Measurements from ENCODE around the gene SNAPC5. TPM values are rescaled to one million over a fixed set of nuclear protein-coding genes. Genes with fewer than 3 reads are reported as not detected.

The SNAPC5 gene
- total and polyA plus RNA-seq, 10 of the 15 experiments (the other 5 are each of a cell fraction or from before 2014, with no cell fraction given): 14.4 to 53.5 (median 36.9) TPM

DNA sequence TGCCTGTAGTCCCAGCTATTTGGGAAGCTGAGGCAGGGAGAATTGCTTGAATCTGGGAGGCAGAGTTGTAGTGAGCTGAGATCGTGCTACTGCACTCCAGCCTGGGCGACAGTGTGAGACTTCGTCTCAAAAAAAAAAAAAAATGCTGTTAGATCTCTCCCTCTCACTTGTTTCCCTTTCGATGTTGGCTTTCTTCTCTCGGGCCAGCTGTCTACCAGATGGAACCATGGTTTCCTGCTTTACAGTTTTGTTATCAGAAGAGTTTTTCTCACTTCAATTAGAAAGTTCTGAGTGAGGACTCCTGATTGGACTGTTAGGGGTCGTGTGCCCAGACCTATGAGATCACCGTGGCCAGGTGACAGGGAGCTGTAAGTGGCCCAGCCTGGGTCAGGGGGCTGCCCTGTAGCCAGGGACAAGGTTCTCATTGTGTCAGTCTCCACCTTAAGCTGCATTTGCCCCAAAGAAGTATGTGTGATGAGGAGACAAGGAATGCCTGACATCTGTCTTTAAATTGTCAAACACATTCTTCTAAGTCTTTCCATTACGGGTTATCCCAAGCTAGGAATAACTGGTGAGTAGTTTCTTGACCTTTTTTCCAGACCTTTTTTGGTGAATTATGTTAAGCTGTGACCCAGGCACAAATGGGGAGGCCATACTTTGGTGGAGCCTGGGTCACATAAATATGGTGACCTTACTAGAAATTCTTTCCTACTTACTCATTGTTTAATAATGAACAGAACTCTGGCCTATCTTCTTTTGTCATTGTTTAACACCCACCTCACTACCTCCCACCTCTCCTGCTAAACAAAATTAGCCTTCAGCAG, 25.2 kb downstream of the SNAPC5 start (continued):
- TF ChIP-seq, protein P1, sequence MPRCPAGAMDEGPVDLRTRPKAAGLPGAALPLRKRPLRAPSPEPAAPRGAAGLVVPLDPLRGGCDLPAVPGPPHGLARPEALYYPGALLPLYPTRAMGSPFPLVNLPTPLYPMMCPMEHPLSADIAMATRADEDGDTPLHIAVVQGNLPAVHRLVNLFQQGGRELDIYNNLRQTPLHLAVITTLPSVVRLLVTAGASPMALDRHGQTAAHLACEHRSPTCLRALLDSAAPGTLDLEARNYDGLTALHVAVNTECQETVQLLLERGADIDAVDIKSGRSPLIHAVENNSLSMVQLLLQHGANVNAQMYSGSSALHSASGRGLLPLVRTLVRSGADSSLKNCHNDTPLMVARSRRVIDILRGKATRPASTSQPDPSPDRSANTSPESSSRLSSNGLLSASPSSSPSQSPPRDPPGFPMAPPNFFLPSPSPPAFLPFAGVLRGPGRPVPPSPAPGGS (IDR thresholded peaks at IDR 0.05; ENCODE audit: borderline replicate concordance, insufficient read depth, low read depth, low read length, poor library complexity, severe bottlenecking): no peak
- TF ChIP-seq MXI1 (IDR thresholded peaks at IDR 0.05; ENCODE audit: low read depth, low read length) (peak; percentile 37; the same call in 1 of the 2 replicates), ZSCAN29 (IDR thresholded peaks at IDR 0.05) (no peak), POLR2AphosphoS5 (IDR thresholded peaks at IDR 0.05; ENCODE audit: low read length) (no peak; the same call in 1 of the 2 replicates), RAD21 (IDR thresholded peaks at IDR 0.05; ENCODE audit: insufficient read depth, low read depth, low read length) (no peak), WRNIP1 (IDR thresholded peaks at IDR 0.05; ENCODE audit: borderline replicate concordance, low read depth, low read length) (no peak), TCF7 (IDR thresholded peaks at IDR 0.05; ENCODE audit: borderline replicate concordance) (no peak), SRF (IDR thresholded peaks at IDR 0.05; ENCODE audit: low read depth in 2 of 2, low read length in 2 of 2) (no peak), ZNF622 (IDR thresholded peaks at IDR 0.05) (no peak), RFX5 (IDR thresholded peaks at IDR 0.05; ENCODE audit: low read depth, low read length) (no peak), RELA (IDR thresholded peaks at IDR 0.05; ENCODE audit: borderline replicate concordance, partially characterized antibody) (no peak), NFIC (IDR thresholded peaks at IDR 0.05; ENCODE audit: low read depth, low read length) (no peak; the same call in 1 of the 2 replicates), MYB (IDR thresholded peaks at IDR 0.05; ENCODE audit: borderline replicate concordance, low read depth, low read length) (no peak), TARDBP (IDR thresholded peaks at IDR 0.05; ENCODE audit: borderline replicate concordance) (no peak), MTA2 (IDR thresholded peaks at IDR 0.05; ENCODE audit: low read depth) (peak; percentile 59; the same call in 1 of the 2 replicates), TCF3 (IDR thresholded peaks at IDR 0.05; ENCODE audit: borderline replicate concordance, insufficient read depth, low read depth, low read length) (peak; percentile 86; the same call in 1 of the 2 replicates)
- TF ChIP-seq, protein P2, sequence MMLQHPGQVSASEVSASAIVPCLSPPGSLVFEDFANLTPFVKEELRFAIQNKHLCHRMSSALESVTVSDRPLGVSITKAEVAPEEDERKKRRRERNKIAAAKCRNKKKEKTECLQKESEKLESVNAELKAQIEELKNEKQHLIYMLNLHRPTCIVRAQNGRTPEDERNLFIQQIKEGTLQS (IDR thresholded peaks at IDR 0.05; ENCODE audit: borderline replicate concordance, extremely low read depth, low read depth, low read length): no peak
- TF ChIP-seq, protein P3, sequence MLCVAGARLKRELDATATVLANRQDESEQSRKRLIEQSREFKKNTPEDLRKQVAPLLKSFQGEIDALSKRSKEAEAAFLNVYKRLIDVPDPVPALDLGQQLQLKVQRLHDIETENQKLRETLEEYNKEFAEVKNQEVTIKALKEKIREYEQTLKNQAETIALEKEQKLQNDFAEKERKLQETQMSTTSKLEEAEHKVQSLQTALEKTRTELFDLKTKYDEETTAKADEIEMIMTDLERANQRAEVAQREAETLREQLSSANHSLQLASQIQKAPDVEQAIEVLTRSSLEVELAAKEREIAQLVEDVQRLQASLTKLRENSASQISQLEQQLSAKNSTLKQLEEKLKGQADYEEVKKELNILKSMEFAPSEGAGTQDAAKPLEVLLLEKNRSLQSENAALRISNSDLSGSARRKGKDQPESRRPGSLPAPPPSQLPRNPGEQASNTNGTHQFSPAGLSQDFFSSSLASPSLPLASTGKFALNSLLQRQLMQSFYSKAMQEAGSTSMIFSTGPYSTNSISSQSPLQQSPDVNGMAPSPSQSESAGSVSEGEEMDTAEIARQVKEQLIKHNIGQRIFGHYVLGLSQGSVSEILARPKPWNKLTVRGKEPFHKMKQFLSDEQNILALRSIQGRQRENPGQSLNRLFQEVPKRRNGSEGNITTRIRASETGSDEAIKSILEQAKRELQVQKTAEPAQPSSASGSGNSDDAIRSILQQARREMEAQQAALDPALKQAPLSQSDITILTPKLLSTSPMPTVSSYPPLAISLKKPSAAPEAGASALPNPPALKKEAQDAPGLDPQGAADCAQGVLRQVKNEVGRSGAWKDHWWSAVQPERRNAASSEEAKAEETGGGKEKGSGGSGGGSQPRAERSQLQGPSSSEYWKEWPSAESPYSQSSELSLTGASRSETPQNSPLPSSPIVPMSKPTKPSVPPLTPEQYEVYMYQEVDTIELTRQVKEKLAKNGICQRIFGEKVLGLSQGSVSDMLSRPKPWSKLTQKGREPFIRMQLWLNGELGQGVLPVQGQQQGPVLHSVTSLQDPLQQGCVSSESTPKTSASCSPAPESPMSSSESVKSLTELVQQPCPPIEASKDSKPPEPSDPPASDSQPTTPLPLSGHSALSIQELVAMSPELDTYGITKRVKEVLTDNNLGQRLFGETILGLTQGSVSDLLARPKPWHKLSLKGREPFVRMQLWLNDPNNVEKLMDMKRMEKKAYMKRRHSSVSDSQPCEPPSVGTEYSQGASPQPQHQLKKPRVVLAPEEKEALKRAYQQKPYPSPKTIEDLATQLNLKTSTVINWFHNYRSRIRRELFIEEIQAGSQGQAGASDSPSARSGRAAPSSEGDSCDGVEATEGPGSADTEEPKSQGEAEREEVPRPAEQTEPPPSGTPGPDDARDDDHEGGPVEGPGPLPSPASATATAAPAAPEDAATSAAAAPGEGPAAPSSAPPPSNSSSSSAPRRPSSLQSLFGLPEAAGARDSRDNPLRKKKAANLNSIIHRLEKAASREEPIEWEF (IDR thresholded peaks at IDR 0.05; ENCODE audit: insufficient replicate concordance, low read depth, low read length): no peak
- TF ChIP-seq, protein P4, sequence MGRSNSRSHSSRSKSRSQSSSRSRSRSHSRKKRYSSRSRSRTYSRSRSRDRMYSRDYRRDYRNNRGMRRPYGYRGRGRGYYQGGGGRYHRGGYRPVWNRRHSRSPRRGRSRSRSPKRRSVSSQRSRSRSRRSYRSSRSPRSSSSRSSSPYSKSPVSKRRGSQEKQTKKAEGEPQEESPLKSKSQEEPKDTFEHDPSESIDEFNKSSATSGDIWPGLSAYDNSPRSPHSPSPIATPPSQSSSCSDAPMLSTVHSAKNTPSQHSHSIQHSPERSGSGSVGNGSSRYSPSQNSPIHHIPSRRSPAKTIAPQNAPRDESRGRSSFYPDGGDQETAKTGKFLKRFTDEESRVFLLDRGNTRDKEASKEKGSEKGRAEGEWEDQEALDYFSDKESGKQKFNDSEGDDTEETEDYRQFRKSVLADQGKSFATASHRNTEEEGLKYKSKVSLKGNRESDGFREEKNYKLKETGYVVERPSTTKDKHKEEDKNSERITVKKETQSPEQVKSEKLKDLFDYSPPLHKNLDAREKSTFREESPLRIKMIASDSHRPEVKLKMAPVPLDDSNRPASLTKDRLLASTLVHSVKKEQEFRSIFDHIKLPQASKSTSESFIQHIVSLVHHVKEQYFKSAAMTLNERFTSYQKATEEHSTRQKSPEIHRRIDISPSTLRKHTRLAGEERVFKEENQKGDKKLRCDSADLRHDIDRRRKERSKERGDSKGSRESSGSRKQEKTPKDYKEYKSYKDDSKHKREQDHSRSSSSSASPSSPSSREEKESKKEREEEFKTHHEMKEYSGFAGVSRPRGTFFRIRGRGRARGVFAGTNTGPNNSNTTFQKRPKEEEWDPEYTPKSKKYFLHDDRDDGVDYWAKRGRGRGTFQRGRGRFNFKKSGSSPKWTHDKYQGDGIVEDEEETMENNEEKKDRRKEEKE (IDR thresholded peaks at IDR 0.05): no peak

Data from GM12878 (cell line).